Measurements from ENCODE around the gene CCSER1. TPM values are rescaled to one million over a fixed set of nuclear protein-coding genes. Genes with fewer than 3 reads are reported as not detected.

CCSER1 gene
- total and polyA plus RNA-seq, 2 of the 8 experiments (the other 6 are each of a cell fraction or from before 2014, with no cell fraction given) = 0.26 to 0.84 TPM

- H3K27me3 ChIP-seq (replicated peaks in 1 of 4; ENCODE audit: control insufficient read depth in 3 of 4, extremely low read depth in 1 of 4, insufficient read depth in 3 of 4, low read length in 3 of 4) = no peaks in the 10 kb centered on the region
- H3K23me2 ChIP-seq (ENCODE audit: low read depth, low read length) = no peaks in the 10 kb centered on the region
- H4K20me1 ChIP-seq (replicated peaks in 1 of 2; ENCODE audit: control insufficient read depth in 1 of 2, insufficient read depth in 2 of 2, low read length in 2 of 2) = no peaks in the 10 kb centered on the region
- no peak overlapping the region for H3K4ac ChIP-seq (replicated peaks; ENCODE audit: insufficient read length, low read depth, low read length)
- no peak overlapping the region for H2BK5ac ChIP-seq (ENCODE audit: low read depth, low read length)
- H2AFZ ChIP-seq (ENCODE audit: low read length) = no peak overlapping the region
- no peak overlapping the region for H2BK20ac ChIP-seq (ENCODE audit: low read length)
- no peak overlapping the region for H4K91ac ChIP-seq (replicated peaks; ENCODE audit: insufficient read length, low read length)
- no peak overlapping the region for H2BK15ac ChIP-seq (ENCODE audit: low read length)
- no peak overlapping the region for H3K27ac ChIP-seq (ENCODE audit: low read depth, low read length)
- no peak overlapping the region for H2AK5ac ChIP-seq (ENCODE audit: low read depth, low read length)
- CTCF ChIA-PET (ENCODE audit: partially characterized antibody) = no interaction called here
- no peak overlapping the region for H3K9ac ChIP-seq (replicated peaks in 1 of 4; ENCODE audit: extremely low read depth in 1 of 4, low read depth in 3 of 4, low read length in 3 of 4)
- no peak overlapping the region for H4K8ac ChIP-seq (ENCODE audit: extremely low read depth, insufficient read depth, low read length)
- no peaks in the 10 kb centered on the region for H3K36me3 ChIP-seq (ENCODE audit: control insufficient read depth in 2 of 4, insufficient read depth in 4 of 4, low read length in 3 of 4)
- TF ChIP-seq JUND (IDR thresholded peaks at IDR 0.05; ENCODE audit: low read length) (no peak), HDAC6 (IDR thresholded peaks at IDR 0.05; ENCODE audit: low read depth, low read length) (no peak), PHF8 (conservative IDR thresholded peaks at IDR 0.05; ENCODE audit: low read depth, low read length) (no peak), TEAD4 (IDR thresholded peaks at IDR 0.05; ENCODE audit: low read depth, low read length) (no peak), KDM4A (IDR thresholded peaks at IDR 0.05; ENCODE audit: low read depth, low read length, severe bottlenecking) (no peak), CBX5 (IDR thresholded peaks at IDR 0.05; ENCODE audit: low read depth, low read length) (no peak), HDAC2 (IDR thresholded peaks at IDR 0.05; ENCODE audit: borderline replicate concordance in 1 of 2, low read depth in 2 of 2, low read length in 2 of 2) (no peak), RXRA (IDR thresholded peaks at IDR 0.05; ENCODE audit: insufficient read depth, low read depth, low read length) (no peak), RBBP5 (IDR thresholded peaks at IDR 0.05; ENCODE audit: borderline replicate concordance, low read depth, low read length) (no peak), EP300 (IDR thresholded peaks at IDR 0.05; ENCODE audit: borderline replicate concordance in 1 of 2, low read depth in 2 of 2, low read length in 2 of 2) (no peak), JUN (IDR thresholded peaks at IDR 0.05; ENCODE audit: low read depth, low read length) (no peak)
- peaks cover 0 to 7% of the 10 kb centered on the region in 2 experiments; a peak in 1 of 4 replicates for H3K9me3 ChIP-seq (ENCODE audit: insufficient read depth in 2 of 2, low read depth in 1 of 2, low read length in 1 of 2)
- WGBS, 2 experiments (ENCODE audit: extremely low coverage in 1 of 2, insufficient coverage in 1 of 2, insufficient read length in 1 of 2, insufficient replicate concordance in 2 of 2, low coverage in 1 of 2, low lambda C conversion rate in 2 of 2, missing lambda C conversion rate in 1 of 2) = 91% methylated on average over 2 of the region's 2 CpGs; no CpG with 5 or more reads in 1 of the 2 experiments
- H3K4me3 ChIP-seq (ENCODE audit: extremely low read depth in 1 of 4, insufficient read depth in 2 of 4, low read depth in 3 of 4, low read length in 4 of 4) = no peak overlapping the region
- no peak overlapping the region for H2BK12ac ChIP-seq (ENCODE audit: low read depth, low read length)
- H3K14ac ChIP-seq (ENCODE audit: insufficient read length) = no peak overlapping the region
- H3K18ac ChIP-seq (ENCODE audit: extremely low read depth, low read length) = no peak overlapping the region
- H3K4me2 ChIP-seq (ENCODE audit: insufficient read depth in 1 of 2, low read depth in 2 of 2, low read length in 2 of 2) = no peak overlapping the region
- no peak overlapping the region for H3K56ac ChIP-seq (replicated peaks; ENCODE audit: insufficient read length, low read depth, low read length)
- no peak overlapping the region for H3K23ac ChIP-seq (ENCODE audit: insufficient read length)
- DNase-seq (ENCODE audit: low read depth in 1 of 2, low spot score in 2 of 2) (no peak), FAIRE-seq (no peak)
- no peaks in the 10 kb centered on the region for H3K4me1 ChIP-seq (replicated peaks in 1 of 4; ENCODE audit: control insufficient read depth in 3 of 4, insufficient read depth in 4 of 4, low read length in 3 of 4)
- POLR2A ChIA-PET (ENCODE audit: partially characterized antibody) = no interaction called here
- H2BK120ac ChIP-seq (replicated peaks; ENCODE audit: low read depth, low read length) = no peak overlapping the region
- no peaks in the 10 kb centered on the region for H3K79me2 ChIP-seq (ENCODE audit: control insufficient read depth in 1 of 2, insufficient read depth in 2 of 2, low read length in 2 of 2)
- no peaks in the 10 kb centered on the region for H3K79me1 ChIP-seq (ENCODE audit: low read depth, low read length)
- H4K5ac ChIP-seq (ENCODE audit: insufficient read length, low read depth, low read length) = no peak overlapping the region
These were observed 1093.1 kb downstream of the CCSER1 start for GRCh38 chr4:91220315-91220714.
